AG04449 (cell line): ENCODE measurements around the gene KLK5.

Experiments used
- CTCF ChIA-PET: fragments of 350-600 bp; formaldehyde crosslinking; extraction: SDS; loops from one replicate; lab custom pipeline; 2021; ENCODE audit warnings: antibody characterized with exemption; lab: Yijun Ruan, JAX
- POLR2A ChIA-PET: fragments of 400-600, 350-600 bp; formaldehyde crosslinking; extraction: SDS; loops from one replicate; lab custom pipeline; 2020; ENCODE audit warnings: antibody characterized with exemption, inconsistent platforms; lab: Yijun Ruan, JAX
- DNase-seq: peaks from one replicate; pipeline ENCODE4 v3.0.0-alpha.2; 2010; ENCODE audit warnings: low read depth, low spot score
- H3K4me3 ChIP-seq: 2 replicates; pipeline ENCODE4 v1.5.1; 2011; ENCODE audit warnings: low read depth, mild to moderate bottlenecking, control low read depth, low read length
- TF ChIP-seq, protein P1 (sequence below): IDR thresholded peaks from one replicate; pipeline ENCODE4 v1.5.1; 2011; ENCODE audit warnings: mild to moderate bottlenecking, moderate library complexity, low read length, control low read depth, inconsistent platforms; ENCODE audit not compliant: insufficient read depth; ENCODE audit errors: missing control alignments

Gene KLK5

GRCh38 chr19:50944795-50945194, 8.0 kb downstream of the KLK5 start:
- TF ChIP-seq, protein P1, sequence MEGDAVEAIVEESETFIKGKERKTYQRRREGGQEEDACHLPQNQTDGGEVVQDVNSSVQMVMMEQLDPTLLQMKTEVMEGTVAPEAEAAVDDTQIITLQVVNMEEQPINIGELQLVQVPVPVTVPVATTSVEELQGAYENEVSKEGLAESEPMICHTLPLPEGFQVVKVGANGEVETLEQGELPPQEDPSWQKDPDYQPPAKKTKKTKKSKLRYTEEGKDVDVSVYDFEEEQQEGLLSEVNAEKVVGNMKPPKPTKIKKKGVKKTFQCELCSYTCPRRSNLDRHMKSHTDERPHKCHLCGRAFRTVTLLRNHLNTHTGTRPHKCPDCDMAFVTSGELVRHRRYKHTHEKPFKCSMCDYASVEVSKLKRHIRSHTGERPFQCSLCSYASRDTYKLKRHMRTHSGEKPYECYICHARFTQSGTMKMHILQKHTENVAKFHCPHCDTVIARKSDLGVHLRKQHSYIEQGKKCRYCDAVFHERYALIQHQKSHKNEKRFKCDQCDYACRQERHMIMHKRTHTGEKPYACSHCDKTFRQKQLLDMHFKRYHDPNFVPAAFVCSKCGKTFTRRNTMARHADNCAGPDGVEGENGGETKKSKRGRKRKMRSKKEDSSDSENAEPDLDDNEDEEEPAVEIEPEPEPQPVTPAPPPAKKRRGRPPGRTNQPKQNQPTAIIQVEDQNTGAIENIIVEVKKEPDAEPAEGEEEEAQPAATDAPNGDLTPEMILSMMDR: no peak
- POLR2A ChIA-PET: no interaction called here
- H3K4me3 ChIP-seq: no peak overlapping the region
- CTCF ChIA-PET: no interaction called here
- no peak for DNase-seq

GRCh38 chr19:50943074-50943828, 9.6 kb downstream of the KLK5 start:
- ChIA-PET POLR2A (no interaction called here), CTCF (no interaction called here)
- no peak for DNase-seq
- no peak overlapping the region for H3K4me3 ChIP-seq
- TF ChIP-seq, protein P1: no peak

GRCh38 chr19:50939596-50939995, 13.2 kb downstream of the KLK5 start:
- POLR2A ChIA-PET: no interaction called here
- no peak for DNase-seq
- CTCF ChIA-PET: interaction anchor here (1.4 kb wide), 1 partner anchor 154 kb away, joined by 3 read pairs; no protein-coding TSS in a partner anchor
- TF ChIP-seq, protein P1: no peak
- no peak overlapping the region for H3K4me3 ChIP-seq

- no peak for DNase-seq
- no peak overlapping the region for H3K4me3 ChIP-seq
- ChIA-PET CTCF (interaction anchor here (1.7 to 3.2 kb wide), 2 partner anchors 11 to 12 kb away, joined by 6 to 21 read pairs; no protein-coding TSS in a partner anchor), POLR2A (no interaction called here)
- TF ChIP-seq, protein P1: no peak
Observed at GRCh38 chr19:50933640-50934039, 19.2 kb downstream of the KLK5 start.

DNA sequence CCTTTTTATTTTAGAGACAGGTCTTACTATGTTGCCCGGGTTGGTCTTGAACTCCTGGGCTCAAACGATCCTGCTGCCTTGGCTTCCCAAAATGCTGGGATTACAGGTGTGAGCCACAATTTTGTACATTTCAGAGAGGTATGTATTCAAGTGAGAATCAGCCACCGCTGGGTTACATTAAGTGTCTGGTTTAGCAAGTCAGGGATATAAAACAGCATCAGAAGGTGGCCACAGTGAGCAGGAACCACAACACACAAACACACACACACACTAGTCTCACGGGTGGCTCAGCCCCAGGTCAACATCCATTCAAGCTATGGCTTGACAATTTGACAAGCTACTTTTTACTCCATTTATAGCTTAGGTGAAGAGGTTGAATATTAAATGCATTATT, 20.2 kb downstream of the KLK5 start:
- TF ChIP-seq, protein P1: no peak
- ChIA-PET POLR2A (no interaction called here), CTCF (interaction anchor here (1.7 kb wide), 1 partner anchor 10 kb away, joined by 6 read pairs; no protein-coding TSS in a partner anchor)
- no peak overlapping the region for H3K4me3 ChIP-seq
- DNase-seq: no peak

DNA sequence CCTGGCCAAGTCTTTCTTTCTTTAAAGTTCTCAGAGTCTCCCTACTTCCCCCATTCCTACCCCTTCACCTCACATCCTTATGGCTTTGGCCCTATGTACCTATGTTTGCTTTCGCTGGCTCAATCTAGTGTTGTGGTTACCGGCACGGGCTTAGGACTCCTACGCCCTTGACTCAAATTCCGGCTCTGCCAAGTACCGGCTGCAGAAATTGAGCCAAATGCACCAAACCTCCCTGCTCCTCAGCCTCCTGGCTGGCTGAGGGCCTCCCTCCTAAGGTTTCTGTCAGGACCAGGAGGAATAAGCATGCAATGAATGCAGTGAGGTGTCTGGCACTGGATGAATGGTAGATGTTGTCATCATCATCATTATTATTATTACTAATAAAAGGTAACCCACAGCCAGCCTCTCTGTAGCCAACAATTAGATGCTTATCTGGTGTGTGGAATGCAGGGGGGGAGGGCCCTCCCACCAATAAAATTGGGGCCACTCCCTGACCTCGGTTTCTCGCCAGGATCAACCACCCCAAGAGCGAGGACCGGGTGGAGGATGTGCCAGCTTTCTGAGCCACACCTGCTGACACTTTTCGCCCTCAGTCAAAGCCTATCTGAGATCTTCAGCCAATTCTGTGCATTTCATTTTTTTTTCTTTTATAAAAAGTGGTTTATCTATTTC, 20.7 kb downstream of the KLK5 start:
- POLR2A ChIA-PET: no interaction called here
- CTCF ChIA-PET: interaction anchor here (1.7 kb wide), 1 partner anchor 10 kb away, joined by 6 read pairs; no protein-coding TSS in a partner anchor
- H3K4me3 ChIP-seq: no peak overlapping the region
- TF ChIP-seq, protein P1: no peak
- no peak for DNase-seq
